ENCODE results near the gene TFF2. TPM values are rescaled to one million over a fixed set of nuclear protein-coding genes. Genes with fewer than 3 reads are reported as not detected.
A peak's percentile ranks its signal among the peaks of the same experiment; 100 is the strongest.

The TFF2 gene
- total RNA-seq, 2 experiments from 2014 or later = not detected

DNA sequence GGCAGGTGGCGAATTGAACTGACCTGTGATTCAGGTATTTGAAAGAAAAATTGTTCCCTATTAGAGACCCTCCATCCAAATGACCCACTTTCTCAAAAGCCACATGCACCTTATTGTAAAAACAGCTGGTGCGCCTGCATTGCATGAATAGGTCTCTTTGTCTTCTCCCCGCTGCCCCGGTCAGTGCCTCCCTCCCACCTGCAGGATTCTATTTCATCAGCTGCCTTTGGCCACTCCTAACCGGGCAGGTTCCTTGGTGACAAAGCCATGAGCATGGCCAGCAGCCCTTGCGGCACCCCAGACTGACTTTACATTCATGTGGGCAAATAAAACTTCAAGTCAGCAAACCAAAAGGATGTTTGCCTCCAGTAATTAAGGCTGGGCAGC lies 38.6 kb upstream of the TFF2 start:
- H3K36me3 ChIP-seq (ENCODE audit: insufficient read depth, low read length) = no peaks in the 10 kb centered on the region
- peak overlapping the region; percentile 13 for H3K4me3 ChIP-seq (ENCODE audit: low read length)
- POLR2A ChIA-PET = no interaction called here
- no peak for ATAC-seq (ENCODE audit: poor library complexity)
- H3K9me3 ChIP-seq (ENCODE audit: control insufficient read depth in 1 of 2, insufficient read depth in 1 of 2, low read length in 2 of 2) = peaks cover 0 to 3% of the 10 kb centered on the region in 2 experiments
- Mint-ChIP-seq H3K9me3 (peaks cover 3% of the 10 kb centered on the region), H3K27me3 (no peaks in the 10 kb centered on the region), H3K4me3 (no peak overlapping the region), H3K36me3 (ENCODE audit: low read depth) (no peaks in the 10 kb centered on the region), H3K4me1 (ENCODE audit: low read depth) (peaks cover 75% of the 10 kb centered on the region), H3K27ac (peak overlapping the region; percentile 13)
- H3K4me1 ChIP-seq (ENCODE audit: insufficient read depth, low read length) = peaks cover 46% of the 10 kb centered on the region
- no peaks in the 10 kb centered on the region for H3K27me3 ChIP-seq (ENCODE audit: control insufficient read depth in 1 of 2, insufficient read depth in 2 of 2, low read length in 2 of 2)
- intact Hi-C loops (cut with DNase I, micrococcal nuclease) = loop anchor here in 1 of 2 experiments (2.0 kb wide), 1 partner anchor 27 kb away; no protein-coding TSS in a partner anchor
- H3K27ac ChIP-seq (ENCODE audit: low read depth in 1 of 2, low read length in 2 of 2) = no peak overlapping the region
- CTCF ChIA-PET = no interaction called here
- TF ChIP-seq, protein P1, sequence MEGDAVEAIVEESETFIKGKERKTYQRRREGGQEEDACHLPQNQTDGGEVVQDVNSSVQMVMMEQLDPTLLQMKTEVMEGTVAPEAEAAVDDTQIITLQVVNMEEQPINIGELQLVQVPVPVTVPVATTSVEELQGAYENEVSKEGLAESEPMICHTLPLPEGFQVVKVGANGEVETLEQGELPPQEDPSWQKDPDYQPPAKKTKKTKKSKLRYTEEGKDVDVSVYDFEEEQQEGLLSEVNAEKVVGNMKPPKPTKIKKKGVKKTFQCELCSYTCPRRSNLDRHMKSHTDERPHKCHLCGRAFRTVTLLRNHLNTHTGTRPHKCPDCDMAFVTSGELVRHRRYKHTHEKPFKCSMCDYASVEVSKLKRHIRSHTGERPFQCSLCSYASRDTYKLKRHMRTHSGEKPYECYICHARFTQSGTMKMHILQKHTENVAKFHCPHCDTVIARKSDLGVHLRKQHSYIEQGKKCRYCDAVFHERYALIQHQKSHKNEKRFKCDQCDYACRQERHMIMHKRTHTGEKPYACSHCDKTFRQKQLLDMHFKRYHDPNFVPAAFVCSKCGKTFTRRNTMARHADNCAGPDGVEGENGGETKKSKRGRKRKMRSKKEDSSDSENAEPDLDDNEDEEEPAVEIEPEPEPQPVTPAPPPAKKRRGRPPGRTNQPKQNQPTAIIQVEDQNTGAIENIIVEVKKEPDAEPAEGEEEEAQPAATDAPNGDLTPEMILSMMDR (IDR thresholded peaks at IDR 0.05) = no peak
- no peak for DNase-seq

DNA sequence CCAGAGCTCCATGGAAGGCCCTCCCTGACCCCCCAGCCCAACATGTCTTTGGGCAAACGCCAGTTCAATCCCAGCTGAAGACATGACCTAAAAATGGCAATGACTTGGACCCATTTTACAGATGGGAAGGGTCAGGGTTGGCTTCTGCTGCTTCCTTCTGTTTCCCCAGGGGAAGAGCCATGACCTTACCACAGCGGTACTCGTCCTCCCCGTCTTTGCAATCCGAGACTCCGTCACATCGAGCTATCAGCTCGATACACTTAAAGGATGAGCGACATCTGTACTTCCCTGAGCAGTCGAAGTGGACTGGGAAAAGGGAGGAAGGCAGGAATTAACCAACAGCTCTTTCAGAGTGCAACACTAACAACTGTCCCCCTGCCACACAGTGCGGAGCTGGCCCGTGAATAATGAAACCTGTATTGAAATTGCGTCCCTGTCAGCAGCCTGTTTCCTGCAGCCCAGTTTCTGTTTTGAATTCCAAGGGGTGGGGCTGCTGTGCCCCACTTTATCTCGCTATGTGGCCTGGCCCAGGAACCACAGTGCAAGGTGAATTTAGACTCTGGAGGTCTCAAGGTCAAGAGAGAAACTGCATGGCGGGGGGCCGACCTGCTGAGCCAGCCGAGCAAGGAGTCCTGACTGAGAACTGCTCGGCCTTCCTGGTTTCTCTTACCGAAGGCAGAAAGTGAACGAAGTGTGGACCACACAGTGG lies 38.1 kb upstream of the TFF2 start:
- Histone ChIP-seq H3K9me3 (ENCODE audit: control insufficient read depth in 1 of 2, insufficient read depth in 1 of 2, low read length in 2 of 2) (peaks cover 0 to 3% of the 10 kb centered on the region in 2 experiments), H3K4me3 (ENCODE audit: low read length) (peak overlapping the region; percentile 13), H3K27ac (ENCODE audit: low read depth in 1 of 2, low read length in 2 of 2) (no peak overlapping the region), H3K36me3 (ENCODE audit: insufficient read depth, low read length) (no peaks in the 10 kb centered on the region), H3K4me1 (ENCODE audit: insufficient read depth, low read length) (peaks cover 47% of the 10 kb centered on the region), H3K27me3 (ENCODE audit: control insufficient read depth in 1 of 2, insufficient read depth in 2 of 2, low read length in 2 of 2) (no peaks in the 10 kb centered on the region)
- Mint-ChIP-seq H3K9me3 (peaks cover 3% of the 10 kb centered on the region), H3K27me3 (no peaks in the 10 kb centered on the region), H3K27ac (no peak overlapping the region), H3K4me3 (no peak overlapping the region), H3K36me3 (ENCODE audit: low read depth) (no peaks in the 10 kb centered on the region), H3K4me1 (ENCODE audit: low read depth) (peaks cover 80% of the 10 kb centered on the region)
- ChIA-PET POLR2A (interaction anchor here (0.8 to 0.9 kb wide), 2 partner anchors 15 to 36 kb away, joined by 3 read pairs; partner anchors contain the start of gene UBASH3A), CTCF (interaction anchor here (1.1 kb wide), 1 partner anchor 13 kb away, joined by 3 read pairs; no protein-coding TSS in a partner anchor)
- ATAC-seq (ENCODE audit: poor library complexity) (no peak), DNase-seq (peak in 2 of 14 experiments; percentile 28 to 50)
- TF ChIP-seq, protein P1 (IDR thresholded peaks at IDR 0.05) = no peak
- intact Hi-C loops (cut with DNase I, micrococcal nuclease) = loop anchor here in 1 of 2 experiments (2.0 kb wide), 1 partner anchor 26 kb away; no protein-coding TSS in a partner anchor

DNA sequence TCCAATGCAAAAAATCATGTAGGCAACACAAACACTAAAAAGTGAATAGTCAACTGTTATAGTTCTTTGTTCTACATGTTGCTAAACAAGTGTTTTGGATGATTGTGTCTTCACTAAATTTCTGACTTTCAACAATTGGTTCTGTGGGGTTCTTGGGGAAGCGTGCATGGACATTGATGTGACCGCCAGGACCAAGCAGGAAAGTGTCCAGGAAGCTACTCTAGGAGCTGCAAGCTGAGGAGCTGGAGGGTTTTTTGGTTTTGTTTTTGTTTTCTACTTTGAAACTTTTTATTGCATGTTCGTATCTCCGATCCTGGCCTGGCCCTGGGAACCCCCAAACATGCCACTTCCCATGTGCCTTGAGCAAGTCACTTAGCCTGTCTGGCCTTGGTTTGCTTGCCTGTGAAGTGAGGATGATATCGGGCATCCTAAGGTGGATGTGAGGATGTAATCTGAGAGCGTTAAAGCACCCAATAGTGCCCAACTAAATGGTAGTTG lies 37.1 kb upstream of the TFF2 start:
- Histone ChIP-seq H3K4me3 (ENCODE audit: low read length) (no peak overlapping the region), H3K9me3 (ENCODE audit: control insufficient read depth in 1 of 2, insufficient read depth in 1 of 2, low read length in 2 of 2) (peaks cover 0 to 9% of the 10 kb centered on the region in 2 experiments), H3K36me3 (ENCODE audit: insufficient read depth, low read length) (no peaks in the 10 kb centered on the region), H3K4me1 (ENCODE audit: insufficient read depth, low read length) (peaks cover 42% of the 10 kb centered on the region), H3K27me3 (ENCODE audit: control insufficient read depth in 1 of 2, insufficient read depth in 2 of 2, low read length in 2 of 2) (no peaks in the 10 kb centered on the region), H3K27ac (ENCODE audit: low read depth in 1 of 2, low read length in 2 of 2) (no peak overlapping the region)
- ATAC-seq (ENCODE audit: poor library complexity) (no peak), DNase-seq (peak in 1 of 14 experiments; percentile 24)
- POLR2A ChIA-PET = interaction anchor here (1.4 kb wide), 1 partner anchor 16 kb away, joined by 5 read pairs; the partner anchor contains the start of gene UBASH3A
- peaks cover 3% of the 10 kb centered on the region for H3K9me3 Mint-ChIP-seq
- TF ChIP-seq, protein P1 (IDR thresholded peaks at IDR 0.05) = no peak
- CTCF ChIA-PET = interaction anchor here (1.1 kb wide), 1 partner anchor 14 kb away, joined by 3 read pairs; no protein-coding TSS in a partner anchor
- no peaks in the 10 kb centered on the region for H3K27me3 Mint-ChIP-seq
- intact Hi-C loops (cut with DNase I, micrococcal nuclease) = loop anchor here in 1 of 2 experiments (2.0 kb wide), 1 partner anchor 25 kb away; no protein-coding TSS in a partner anchor
- H3K27ac Mint-ChIP-seq = no peak overlapping the region
- H3K4me3 Mint-ChIP-seq = no peak overlapping the region
- H3K4me1 Mint-ChIP-seq (ENCODE audit: low read depth) = peaks cover 74% of the 10 kb centered on the region
- no peaks in the 10 kb centered on the region for H3K36me3 Mint-ChIP-seq (ENCODE audit: low read depth)

All from CD4-positive, alpha-beta T cell (primary cell).